ENCODE results near the gene MZF1. TPM values are rescaled to one million over a fixed set of nuclear protein-coding genes. Genes with fewer than 3 reads are reported as not detected.

MZF1 gene
- total RNA-seq, 2 donors from 2014 or later = 6.5 to 11.3 TPM

- peaks cover 0 to 41% of the 10 kb centered on the region in 2 donors for H3K4me1 ChIP-seq
- DNase-seq (ENCODE audit: low spot score) = no peak
- H3K27ac ChIP-seq = peak overlapping the region; percentile 92 to 94
- H3K36me3 ChIP-seq = peaks cover 56% of the 10 kb centered on the region
- H3K27me3 ChIP-seq = no peaks in the 10 kb centered on the region
- no peak for TF ChIP-seq CTCF (IDR thresholded peaks at IDR 0.05)
- no peaks in the 10 kb centered on the region for H3K9me3 ChIP-seq
- H3K4me3 ChIP-seq = peak overlapping the region; percentile 63 to 85
Measured at GRCh38 chr19:58553799-58554493, 19.2 kb downstream of the MZF1 start.

- H3K27ac ChIP-seq = no peak overlapping the region
- no peak for TF ChIP-seq CTCF (IDR thresholded peaks at IDR 0.05)
- H3K9me3 ChIP-seq = no peaks in the 10 kb centered on the region
- no peak overlapping the region for H3K4me3 ChIP-seq
- no peaks in the 10 kb centered on the region for H3K27me3 ChIP-seq
- peaks cover 0 to 39% of the 10 kb centered on the region in 2 donors for H3K4me1 ChIP-seq
- DNase-seq (ENCODE audit: low spot score) = no peak
- peaks cover 69% of the 10 kb centered on the region for H3K36me3 ChIP-seq
Measured at GRCh38 chr19:58552655-58553054, 20.5 kb downstream of the MZF1 start.

GRCh38 chr19:58551577-58552471 is 21.3 kb downstream of the MZF1 start:
- TF ChIP-seq CTCF (IDR thresholded peaks at IDR 0.05) = no peak
- Histone ChIP-seq H3K9me3 (no peaks in the 10 kb centered on the region), H3K27ac (no peak overlapping the region), H3K4me1 (peaks cover 0 to 38% of the 10 kb centered on the region in 2 donors), H3K27me3 (no peaks in the 10 kb centered on the region), H3K36me3 (peaks cover 75% of the 10 kb centered on the region), H3K4me3 (no peak overlapping the region)
- no peak for DNase-seq (ENCODE audit: low spot score)

- no peak for TF ChIP-seq CTCF (IDR thresholded peaks at IDR 0.05)
- H3K9me3 ChIP-seq = no peaks in the 10 kb centered on the region
- H3K27ac ChIP-seq = no peak overlapping the region
- H3K4me1 ChIP-seq = peaks cover 0 to 38% of the 10 kb centered on the region in 2 donors
- peaks cover 73% of the 10 kb centered on the region for H3K36me3 ChIP-seq
- no peak for DNase-seq (ENCODE audit: low spot score)
- no peaks in the 10 kb centered on the region for H3K27me3 ChIP-seq
- no peak overlapping the region for H3K4me3 ChIP-seq
Measured at GRCh38 chr19:58551123-58551497, 22.0 kb downstream of the MZF1 start.

- Histone ChIP-seq H3K4me1 (peaks cover 0 to 38% of the 10 kb centered on the region in 2 donors), H3K36me3 (peaks cover 70% of the 10 kb centered on the region)
Measured at GRCh38 chr19:58550362-58551122, 22.6 kb downstream of the MZF1 start.

More at GRCh38 chr19:58550362-58551122, 22.6 kb downstream of the MZF1 start:
- DNase-seq (ENCODE audit: low spot score) = no peak
- Histone ChIP-seq H3K27me3 (no peaks in the 10 kb centered on the region), H3K4me3 (no peak overlapping the region), H3K27ac (no peak overlapping the region), H3K9me3 (no peaks in the 10 kb centered on the region)
- TF ChIP-seq CTCF (IDR thresholded peaks at IDR 0.05) = no peak

All from right atrium auricular region (tissue), 2 donors.